ENCODE results near the gene IGSF22. TPM values are rescaled to one million over a fixed set of nuclear protein-coding genes. Genes with fewer than 3 reads are reported as not detected.

The IGSF22 gene
- total and polyA plus RNA-seq, 9 donors = 2.2 to 8.9 (median 3.8) TPM

- Histone ChIP-seq H3K27ac (ENCODE audit: low read length) (no peak overlapping the region), H3K27me3 (ENCODE audit: control insufficient read depth, insufficient read depth, low read length) (no peaks in the 10 kb centered on the region)
- 100% methylated on average over 1 of the region's 2 CpGs for WGBS (ENCODE audit: insufficient coverage)
Measured at GRCh38 chr11:18731441-18731840, 5.5 kb upstream of the IGSF22 start.

GRCh38 chr11:18730020-18730419 is 4.0 kb upstream of the IGSF22 start:
- WGBS (ENCODE audit: insufficient coverage) = 81% methylated on average over 7 of the region's 9 CpGs
- Histone ChIP-seq H3K36me3 (ENCODE audit: control insufficient read depth, insufficient read depth, low read length) (no peaks in the 10 kb centered on the region), H3K4me3 (ENCODE audit: low read length) (no peak overlapping the region), H3K9me3 (replicated peaks; ENCODE audit: control insufficient read depth, low read depth, low read length) (no peaks in the 10 kb centered on the region), H3K27me3 (ENCODE audit: control insufficient read depth, insufficient read depth, low read length) (no peaks in the 10 kb centered on the region), H3K27ac (ENCODE audit: low read length) (no peak overlapping the region), H3K4me1 (ENCODE audit: control insufficient read depth, insufficient read depth, low read length) (peaks cover 20% of the 10 kb centered on the region)
- DNase-seq = no peak

More at GRCh38 chr11:18731441-18731840, 5.5 kb upstream of the IGSF22 start:
- Histone ChIP-seq H3K36me3 (ENCODE audit: control insufficient read depth, insufficient read depth, low read length) (no peaks in the 10 kb centered on the region), H3K4me1 (ENCODE audit: control insufficient read depth, insufficient read depth, low read length) (peaks cover 11% of the 10 kb centered on the region), H3K4me3 (ENCODE audit: low read length) (no peak overlapping the region), H3K9me3 (replicated peaks; ENCODE audit: control insufficient read depth, low read depth, low read length) (no peaks in the 10 kb centered on the region)
- no peak for DNase-seq

- no peak overlapping the region for H3K27ac ChIP-seq (ENCODE audit: low read length)
- H3K36me3 ChIP-seq (ENCODE audit: control insufficient read depth, insufficient read depth, low read length) = no peaks in the 10 kb centered on the region
- no peak for DNase-seq
- H3K27me3 ChIP-seq (ENCODE audit: control insufficient read depth, insufficient read depth, low read length) = no peaks in the 10 kb centered on the region
- no peak overlapping the region for H3K4me3 ChIP-seq (ENCODE audit: low read length)
- peaks cover 20% of the 10 kb centered on the region for H3K4me1 ChIP-seq (ENCODE audit: control insufficient read depth, insufficient read depth, low read length)
- no peaks in the 10 kb centered on the region for H3K9me3 ChIP-seq (replicated peaks; ENCODE audit: control insufficient read depth, low read depth, low read length)
- WGBS (ENCODE audit: insufficient coverage) = 76% methylated on average over 8 of the region's 16 CpGs
Measured at GRCh38 chr11:18729426-18729825, 3.4 kb upstream of the IGSF22 start.

- 87% methylated on average over 9 of the region's 13 CpGs for WGBS (ENCODE audit: insufficient coverage)
- Histone ChIP-seq H3K4me1 (ENCODE audit: control insufficient read depth, insufficient read depth, low read length) (peaks cover 26% of the 10 kb centered on the region), H3K9me3 (replicated peaks; ENCODE audit: control insufficient read depth, low read depth, low read length) (no peaks in the 10 kb centered on the region), H3K36me3 (ENCODE audit: control insufficient read depth, insufficient read depth, low read length) (no peaks in the 10 kb centered on the region), H3K27ac (ENCODE audit: low read length) (no peak overlapping the region), H3K27me3 (ENCODE audit: control insufficient read depth, insufficient read depth, low read length) (no peaks in the 10 kb centered on the region), H3K4me3 (ENCODE audit: low read length) (no peak overlapping the region)
- DNase-seq = no peak
Measured at GRCh38 chr11:18728658-18729057, 2.7 kb upstream of the IGSF22 start.

GRCh38 chr11:18727479-18728236 is 1.7 kb upstream of the IGSF22 start:
- WGBS (ENCODE audit: insufficient coverage) = 62% methylated on average over 9 of the region's 10 CpGs
- Histone ChIP-seq H3K27ac (ENCODE audit: low read length) (no peak overlapping the region), H3K4me1 (ENCODE audit: control insufficient read depth, insufficient read depth, low read length) (peaks cover 30% of the 10 kb centered on the region), H3K36me3 (ENCODE audit: control insufficient read depth, insufficient read depth, low read length) (no peaks in the 10 kb centered on the region), H3K27me3 (ENCODE audit: control insufficient read depth, insufficient read depth, low read length) (no peaks in the 10 kb centered on the region), H3K9me3 (replicated peaks; ENCODE audit: control insufficient read depth, low read depth, low read length) (no peaks in the 10 kb centered on the region), H3K4me3 (ENCODE audit: low read length) (no peak overlapping the region)
- DNase-seq = peak; percentile 61

- no peak for DNase-seq
- Histone ChIP-seq H3K4me3 (ENCODE audit: low read length) (no peak overlapping the region), H3K9me3 (replicated peaks; ENCODE audit: control insufficient read depth, low read depth, low read length) (no peaks in the 10 kb centered on the region), H3K27me3 (ENCODE audit: control insufficient read depth, insufficient read depth, low read length) (peaks cover 3% of the 10 kb centered on the region), H3K36me3 (ENCODE audit: control insufficient read depth, insufficient read depth, low read length) (no peaks in the 10 kb centered on the region), H3K4me1 (ENCODE audit: control insufficient read depth, insufficient read depth, low read length) (peaks cover 53% of the 10 kb centered on the region), H3K27ac (ENCODE audit: low read length) (no peak overlapping the region)
- 24% methylated on average over 5 of the region's 7 CpGs for WGBS (ENCODE audit: insufficient coverage)
Measured at GRCh38 chr11:18723991-18724390, 2.0 kb downstream of the IGSF22 start.

- DNase-seq = no peak
- no peaks in the 10 kb centered on the region for H3K36me3 ChIP-seq (ENCODE audit: control insufficient read depth, insufficient read depth, low read length)
- peaks cover 49% of the 10 kb centered on the region for H3K4me1 ChIP-seq (ENCODE audit: control insufficient read depth, insufficient read depth, low read length)
- no peak overlapping the region for H3K27ac ChIP-seq (ENCODE audit: low read length)
- no peaks in the 10 kb centered on the region for H3K9me3 ChIP-seq (replicated peaks; ENCODE audit: control insufficient read depth, low read depth, low read length)
- H3K27me3 ChIP-seq (ENCODE audit: control insufficient read depth, insufficient read depth, low read length) = peaks cover 3% of the 10 kb centered on the region
- H3K4me3 ChIP-seq (ENCODE audit: low read length) = no peak overlapping the region
- WGBS (ENCODE audit: insufficient coverage) = no CpG with 5 or more reads among the region's 1 CpG
Measured at GRCh38 chr11:18722293-18722637, 3.7 kb downstream of the IGSF22 start.

GRCh38 chr11:18721561-18722292 is 4.3 kb downstream of the IGSF22 start:
- H3K4me3 ChIP-seq (ENCODE audit: low read length) = peak overlapping the region; percentile 69
- H3K36me3 ChIP-seq (ENCODE audit: control insufficient read depth, insufficient read depth, low read length) = no peaks in the 10 kb centered on the region
- DNase-seq = peak; percentile 58
- 1% methylated on average over 15 of the region's 36 CpGs for WGBS (ENCODE audit: insufficient coverage)
- peak overlapping the region; percentile 71 for H3K27ac ChIP-seq (ENCODE audit: low read length)
- no peaks in the 10 kb centered on the region for H3K9me3 ChIP-seq (replicated peaks; ENCODE audit: control insufficient read depth, low read depth, low read length)
- peaks cover 3% of the 10 kb centered on the region for H3K27me3 ChIP-seq (ENCODE audit: control insufficient read depth, insufficient read depth, low read length)
- H3K4me1 ChIP-seq (ENCODE audit: control insufficient read depth, insufficient read depth, low read length) = peaks cover 45% of the 10 kb centered on the region

DNA sequence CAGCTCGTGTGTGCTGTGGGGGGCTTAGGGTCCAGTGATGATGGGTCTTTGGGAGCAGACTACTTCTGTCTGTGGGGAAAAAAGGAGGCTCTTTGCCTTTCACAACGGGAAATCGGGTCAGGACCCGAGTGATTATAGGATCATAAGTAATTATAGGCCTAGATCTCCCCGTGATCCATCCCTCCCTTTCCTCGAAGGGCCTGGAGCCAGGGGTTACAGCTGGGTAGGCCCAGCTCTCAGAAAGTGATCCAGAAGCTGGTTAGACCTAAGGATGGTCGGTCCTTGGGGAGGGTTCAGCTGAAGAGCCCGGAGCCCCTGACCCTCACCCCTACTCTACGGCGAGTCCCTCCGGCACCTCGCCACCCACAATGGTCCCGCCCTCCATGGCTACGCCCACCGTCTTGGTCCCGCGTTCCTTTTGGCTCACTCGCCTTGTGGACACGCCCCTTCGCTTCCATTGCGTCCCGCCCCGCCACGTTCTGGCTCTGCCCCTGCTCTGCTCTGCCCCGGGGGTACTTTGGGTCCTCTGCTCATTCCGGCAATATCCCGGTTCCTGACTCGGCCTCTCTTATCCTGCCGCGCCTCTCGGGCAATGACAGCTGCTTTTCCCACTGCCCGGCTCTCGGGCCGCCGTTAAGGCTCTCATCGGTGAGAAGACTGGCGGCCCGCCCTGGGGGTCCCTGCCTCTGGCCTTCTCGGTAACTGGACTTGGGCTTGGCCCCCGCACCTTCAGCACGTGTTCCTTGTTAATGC is 5.0 kb downstream of the IGSF22 start:
- WGBS (ENCODE audit: insufficient coverage) = 1% methylated on average over 34 of the region's 41 CpGs
- Histone ChIP-seq H3K27ac (ENCODE audit: low read length) (peak overlapping the region; percentile 71), H3K27me3 (ENCODE audit: control insufficient read depth, insufficient read depth, low read length) (peaks cover 3% of the 10 kb centered on the region), H3K4me3 (ENCODE audit: low read length) (peak overlapping the region; percentile 69), H3K36me3 (ENCODE audit: control insufficient read depth, insufficient read depth, low read length) (no peaks in the 10 kb centered on the region), H3K4me1 (ENCODE audit: control insufficient read depth, insufficient read depth, low read length) (peaks cover 38% of the 10 kb centered on the region), H3K9me3 (replicated peaks; ENCODE audit: control insufficient read depth, low read depth, low read length) (no peaks in the 10 kb centered on the region)
- peak; percentile 88 for DNase-seq
